HFFc6 (cell line): ENCODE data around the gene LAMA3. TPM values are rescaled to one million over a fixed set of nuclear protein-coding genes. Genes with fewer than 3 reads are reported as not detected.
"Not testable (repeated sequence)": the region's sequence is repeated elsewhere in the genome, so short reads cannot be mapped to it uniquely, and the experiment has no call there.

Experiments used
- DNase-seq: peaks from one replicate; pipeline ENCODE4 v3.0.0-alpha.2; 2018
- H3K27ac Mint-ChIP-seq: 2 replicates; pipeline ENCODE4 v1.8.0; 2020; ENCODE audit warnings: mild to moderate bottlenecking, mixed read lengths
- H3K27me3 Mint-ChIP-seq: 2 replicates; pipeline ENCODE4 v1.8.0; 2021; ENCODE audit warnings: mild to moderate bottlenecking, moderate library complexity, mixed read lengths; ENCODE audit not compliant: insufficient read depth
- H3K36me3 Mint-ChIP-seq: 2 replicates; pipeline ENCODE4 v1.8.0; 2021; ENCODE audit warnings: low read depth, mixed read lengths
- H3K4me1 Mint-ChIP-seq: 2 replicates; pipeline ENCODE4 v1.8.0; 2020; ENCODE audit warnings: low read depth, mixed read lengths
- H3K4me3 Mint-ChIP-seq: 2 replicates; pipeline ENCODE4 v1.8.0; 2020; ENCODE audit warnings: mild to moderate bottlenecking, moderate library complexity, mixed read lengths
- H3K9me3 Mint-ChIP-seq: 2 replicates; pipeline ENCODE4 v1.8.0; 2020; ENCODE audit warnings: mild to moderate bottlenecking, mixed read lengths
- total RNA-seq, 6 experiments: library from RNA; stranded (reverse); fragmentation: NEBNext Ultra II Directional; extraction: Animal tissue kit (Norgen Biotek cat#: 25700); gene quantifications; 2 replicates in 1 of 6; 3 replicates in 5 of 6; pipeline ENCODE4 v1.2.3, GENCODE V29; 2021
- TF ChIP-seq, protein P1 (sequence below): fragments of 200-600 bp; sonication (generic); IDR thresholded peaks from 2 replicates; pipeline ENCODE4 v1.5.0; 2021; ENCODE audit warnings: antibody characterized with exemption, mild to moderate bottlenecking

Gene LAMA3
- total RNA-seq, 6 experiments from 2014 or later = 0.46 to 1.6 (median 0.54) TPM

DNA sequence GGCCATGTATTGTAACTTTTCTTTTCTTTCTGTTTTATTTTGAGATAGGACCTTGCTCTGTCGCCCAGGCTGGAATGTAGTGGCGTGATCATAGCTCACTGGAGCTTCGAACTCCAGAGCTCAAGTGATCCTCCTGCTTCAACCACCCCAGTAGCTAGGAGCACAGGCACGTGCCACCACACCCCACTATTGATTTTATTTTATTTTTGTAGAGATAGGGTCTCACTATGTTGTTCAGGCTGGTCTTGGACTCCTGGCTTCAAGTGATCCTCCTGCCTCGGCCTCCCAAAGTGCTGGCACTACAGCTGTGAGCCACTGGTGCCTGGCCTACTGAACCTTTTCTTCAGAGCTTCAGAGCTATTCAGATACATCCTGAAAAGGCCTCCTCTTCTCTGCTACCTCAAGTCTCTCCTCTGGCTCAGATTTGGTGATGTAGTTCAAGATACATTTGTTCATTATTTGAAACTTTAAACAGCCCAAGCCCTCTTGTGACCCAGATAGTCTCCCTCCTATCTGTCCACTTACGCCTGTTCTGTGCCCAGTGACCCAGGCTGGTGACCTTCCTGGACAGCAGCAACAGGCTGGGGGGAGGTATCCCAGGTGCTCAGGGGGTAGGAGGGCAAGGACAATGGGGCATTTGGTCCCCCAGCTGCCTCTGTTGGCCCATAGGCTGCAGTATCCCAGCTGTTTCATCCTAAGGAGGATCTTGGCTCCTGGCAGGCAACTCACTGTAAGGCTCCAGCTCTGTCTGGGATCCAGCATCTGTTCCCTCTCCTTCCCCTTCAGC lies 38.6 kb downstream of the LAMA3 start:
- H3K4me1 Mint-ChIP-seq = peaks cover 8% of the 10 kb centered on the region
- DNase-seq = no peak
- no peak overlapping the region for H3K27ac Mint-ChIP-seq
- no peaks in the 10 kb centered on the region for H3K36me3 Mint-ChIP-seq
- no peak overlapping the region for H3K4me3 Mint-ChIP-seq
- peaks cover 14% of the 10 kb centered on the region for H3K27me3 Mint-ChIP-seq
- no peaks in the 10 kb centered on the region for H3K9me3 Mint-ChIP-seq
- TF ChIP-seq, protein P1, sequence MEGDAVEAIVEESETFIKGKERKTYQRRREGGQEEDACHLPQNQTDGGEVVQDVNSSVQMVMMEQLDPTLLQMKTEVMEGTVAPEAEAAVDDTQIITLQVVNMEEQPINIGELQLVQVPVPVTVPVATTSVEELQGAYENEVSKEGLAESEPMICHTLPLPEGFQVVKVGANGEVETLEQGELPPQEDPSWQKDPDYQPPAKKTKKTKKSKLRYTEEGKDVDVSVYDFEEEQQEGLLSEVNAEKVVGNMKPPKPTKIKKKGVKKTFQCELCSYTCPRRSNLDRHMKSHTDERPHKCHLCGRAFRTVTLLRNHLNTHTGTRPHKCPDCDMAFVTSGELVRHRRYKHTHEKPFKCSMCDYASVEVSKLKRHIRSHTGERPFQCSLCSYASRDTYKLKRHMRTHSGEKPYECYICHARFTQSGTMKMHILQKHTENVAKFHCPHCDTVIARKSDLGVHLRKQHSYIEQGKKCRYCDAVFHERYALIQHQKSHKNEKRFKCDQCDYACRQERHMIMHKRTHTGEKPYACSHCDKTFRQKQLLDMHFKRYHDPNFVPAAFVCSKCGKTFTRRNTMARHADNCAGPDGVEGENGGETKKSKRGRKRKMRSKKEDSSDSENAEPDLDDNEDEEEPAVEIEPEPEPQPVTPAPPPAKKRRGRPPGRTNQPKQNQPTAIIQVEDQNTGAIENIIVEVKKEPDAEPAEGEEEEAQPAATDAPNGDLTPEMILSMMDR = no peak

DNA sequence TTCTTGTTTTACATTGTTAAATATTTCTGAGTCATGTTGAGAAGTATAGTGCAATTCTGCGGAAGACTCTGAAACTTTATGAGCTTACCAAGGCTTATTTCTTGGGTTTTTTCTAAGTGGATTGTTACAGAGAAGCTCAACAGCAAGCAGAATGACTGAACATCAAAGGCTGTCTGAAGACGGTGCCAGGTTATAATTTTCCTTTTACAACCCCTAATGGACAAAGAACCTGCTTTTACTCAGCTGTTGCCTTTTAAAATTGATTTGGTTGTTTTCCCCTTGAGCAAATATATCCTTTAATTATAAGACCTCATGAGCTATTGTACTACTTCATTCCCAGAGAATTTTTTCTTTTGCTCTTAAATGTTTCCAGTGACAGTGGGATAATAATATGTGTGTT lies 41.6 kb downstream of the LAMA3 start:
- Mint-ChIP-seq H3K9me3 (no peaks in the 10 kb centered on the region), H3K36me3 (no peaks in the 10 kb centered on the region)

DNA sequence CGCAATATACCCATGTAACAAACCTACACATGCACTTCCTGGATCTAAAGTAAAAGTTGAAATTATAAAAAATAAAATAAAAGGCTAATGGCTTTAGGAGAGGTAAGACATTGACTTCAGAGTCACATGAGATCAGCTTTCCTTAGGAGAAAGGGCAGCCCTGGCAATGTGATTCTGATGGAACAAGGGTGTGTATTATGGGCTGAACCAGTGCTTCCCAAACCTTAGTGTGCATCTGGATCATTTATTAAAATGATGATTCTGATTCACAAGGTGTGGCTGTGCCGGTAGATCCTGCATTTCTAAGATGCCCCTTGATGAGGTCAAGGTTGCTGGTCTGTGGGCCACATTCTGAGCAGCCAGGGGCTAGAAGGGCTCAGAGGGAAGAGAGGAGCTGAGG lies 42.6 kb downstream of the LAMA3 start:
- Mint-ChIP-seq H3K4me3 (no peak overlapping the region), H3K4me1 (no peaks in the 10 kb centered on the region), H3K36me3 (no peaks in the 10 kb centered on the region), H3K27me3 (peaks cover 20% of the 10 kb centered on the region), H3K27ac (no peak overlapping the region), H3K9me3 (no peaks in the 10 kb centered on the region)
- TF ChIP-seq, protein P1 = no peak
- no peak for DNase-seq

More for the DNA sequence above, 41.6 kb downstream of the LAMA3 start:
- TF ChIP-seq, protein P1 = no peak
- Mint-ChIP-seq H3K27ac (no peak overlapping the region), H3K27me3 (peaks cover 20% of the 10 kb centered on the region), H3K4me1 (no peaks in the 10 kb centered on the region), H3K4me3 (no peak overlapping the region)
- no peak for DNase-seq

DNA sequence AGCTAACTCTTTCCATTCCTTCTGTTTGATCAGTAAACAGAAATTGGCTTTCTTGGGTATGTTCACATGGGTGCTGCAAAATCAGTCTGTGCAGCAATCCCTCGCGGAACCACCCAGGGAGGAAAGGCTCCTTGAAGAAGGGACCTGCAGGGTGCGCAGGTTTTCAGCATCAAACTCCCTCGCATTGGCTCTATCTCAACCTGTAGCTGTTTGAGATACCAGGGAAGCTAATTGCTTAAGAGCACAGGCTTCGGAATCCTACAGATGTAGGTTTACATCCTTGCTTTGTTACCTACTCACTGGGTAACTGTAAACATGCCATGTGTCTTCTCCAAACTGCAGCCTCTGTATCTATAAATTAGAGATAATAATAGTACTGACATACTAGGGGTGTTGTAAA lies 43.2 kb downstream of the LAMA3 start:
- Mint-ChIP-seq H3K4me1 (no peaks in the 10 kb centered on the region), H3K27me3 (peaks cover 23% of the 10 kb centered on the region), H3K36me3 (no peaks in the 10 kb centered on the region), H3K9me3 (no peaks in the 10 kb centered on the region), H3K4me3 (no peak overlapping the region), H3K27ac (no peak overlapping the region)
- no peak for DNase-seq
- TF ChIP-seq, protein P1 = no peak

DNA sequence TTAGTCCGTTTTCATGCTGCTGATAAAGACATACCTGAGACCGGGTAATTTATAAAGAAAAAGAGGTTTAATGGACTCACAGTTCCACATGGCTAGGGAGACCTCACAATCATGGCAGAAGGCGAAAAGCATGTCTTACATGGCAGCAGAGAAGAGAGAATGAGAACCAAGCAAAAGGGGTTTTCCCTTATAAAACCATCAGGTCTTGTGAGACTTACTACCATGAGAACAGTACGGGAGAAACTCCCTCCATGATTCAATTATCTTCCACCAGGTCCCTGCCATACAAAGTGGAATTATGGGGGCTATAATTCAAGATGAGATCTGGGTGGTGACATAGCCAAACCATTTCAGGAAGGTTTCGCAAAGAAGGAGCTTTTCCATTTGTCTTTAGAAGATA lies 44.0 kb downstream of the LAMA3 start:
- H3K9me3 Mint-ChIP-seq, H3K27ac Mint-ChIP-seq, H3K4me1 Mint-ChIP-seq, H3K4me3 Mint-ChIP-seq, DNase-seq, H3K36me3 Mint-ChIP-seq: not testable (repeated sequence)
- peaks cover 31% of the 10 kb centered on the region for H3K27me3 Mint-ChIP-seq

DNA sequence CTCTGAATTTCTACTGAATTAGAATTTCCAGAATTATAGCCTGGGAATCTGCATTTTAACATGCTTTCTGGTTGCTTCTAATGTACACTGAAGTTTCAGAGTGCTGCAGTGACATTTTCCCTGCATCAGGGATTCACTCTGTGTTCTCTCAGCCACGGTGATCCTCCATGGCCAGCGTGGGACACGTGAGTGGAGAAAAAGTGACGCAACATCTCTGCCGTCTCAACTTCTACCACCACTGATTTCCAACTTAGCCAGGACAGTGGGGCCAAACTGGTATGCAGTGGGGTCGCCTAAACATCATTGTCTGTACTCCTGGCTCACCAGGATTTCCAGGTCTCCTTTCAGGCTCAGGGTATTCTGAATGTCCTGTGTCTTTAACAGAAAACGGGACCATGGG lies 44.6 kb downstream of the LAMA3 start:
- Mint-ChIP-seq H3K27ac (no peak overlapping the region), H3K4me3 (no peak overlapping the region), H3K9me3 (no peaks in the 10 kb centered on the region), H3K4me1 (no peaks in the 10 kb centered on the region), H3K27me3 (peaks cover 32% of the 10 kb centered on the region), H3K36me3 (no peaks in the 10 kb centered on the region)
- TF ChIP-seq, protein P1 = no peak
- no peak for DNase-seq
